A673 (cell line): ENCODE results near the gene GPR142.

Experiments
- EZH2 ChIP-seq: fragments of 200-600 bp; sonication (generic); IDR thresholded peaks from 2 replicates; pipeline ENCODE4 v1.6.1; 2017; ENCODE audit warnings: borderline replicate concordance, low read depth, mild to moderate bottlenecking, mixed read lengths, antibody characterized with exemption, low read length; ENCODE audit not compliant: poor library complexity, severe bottlenecking
- TF ChIP-seq, protein P1 (sequence below): fragments of 300-800, 200-600 bp; sonication (generic); conservative IDR thresholded peaks from 2 replicates; pipeline ENCODE4 v1.5.1; 2017; ENCODE audit warnings: low read depth, mild to moderate bottlenecking, antibody characterized with exemption, low read length, moderate library complexity, mixed read lengths

- TF ChIP-seq, protein P1, sequence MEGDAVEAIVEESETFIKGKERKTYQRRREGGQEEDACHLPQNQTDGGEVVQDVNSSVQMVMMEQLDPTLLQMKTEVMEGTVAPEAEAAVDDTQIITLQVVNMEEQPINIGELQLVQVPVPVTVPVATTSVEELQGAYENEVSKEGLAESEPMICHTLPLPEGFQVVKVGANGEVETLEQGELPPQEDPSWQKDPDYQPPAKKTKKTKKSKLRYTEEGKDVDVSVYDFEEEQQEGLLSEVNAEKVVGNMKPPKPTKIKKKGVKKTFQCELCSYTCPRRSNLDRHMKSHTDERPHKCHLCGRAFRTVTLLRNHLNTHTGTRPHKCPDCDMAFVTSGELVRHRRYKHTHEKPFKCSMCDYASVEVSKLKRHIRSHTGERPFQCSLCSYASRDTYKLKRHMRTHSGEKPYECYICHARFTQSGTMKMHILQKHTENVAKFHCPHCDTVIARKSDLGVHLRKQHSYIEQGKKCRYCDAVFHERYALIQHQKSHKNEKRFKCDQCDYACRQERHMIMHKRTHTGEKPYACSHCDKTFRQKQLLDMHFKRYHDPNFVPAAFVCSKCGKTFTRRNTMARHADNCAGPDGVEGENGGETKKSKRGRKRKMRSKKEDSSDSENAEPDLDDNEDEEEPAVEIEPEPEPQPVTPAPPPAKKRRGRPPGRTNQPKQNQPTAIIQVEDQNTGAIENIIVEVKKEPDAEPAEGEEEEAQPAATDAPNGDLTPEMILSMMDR: no peak
- TF ChIP-seq EZH2: no peak
Measured at GRCh38 chr17:74392848-74393247, 25.5 kb downstream of the GPR142 start.
